ENCODE results near the gene UCN3.

The UCN3 gene

GRCh38 chr10:5364890-5365338 is at the start of gene UCN3:
Gene UCN3 (plus strand): TSS chr10:5364966. CDS start chr10:5373721, 8,755 bp downstream.
- no peak for DNase-seq

- no peak for DNase-seq
Observed at GRCh38 chr10:5317547-5318107, 47.1 kb upstream of the UCN3 start.

GRCh38 chr10:5318148-5318547 is 46.6 kb upstream of the UCN3 start:
- DNase-seq = no peak

GRCh38 chr10:5319863-5320262 is 44.9 kb upstream of the UCN3 start:
- no peak for DNase-seq

- no peak for DNase-seq
Observed at GRCh38 chr10:5321273-5321672, 43.5 kb upstream of the UCN3 start.

GRCh38 chr10:5323446-5323845 is 41.3 kb upstream of the UCN3 start:
- DNase-seq = no peak

GRCh38 chr10:5325076-5325475 is 39.7 kb upstream of the UCN3 start:
- DNase-seq = no peak

GRCh38 chr10:5334196-5334880 is 30.4 kb upstream of the UCN3 start:
- no peak for DNase-seq

GRCh38 chr10:5338010-5338409 is 26.8 kb upstream of the UCN3 start:
- no peak for DNase-seq

GRCh38 chr10:5343092-5343491 is 21.7 kb upstream of the UCN3 start:
- no peak for DNase-seq

- no peak for DNase-seq
Observed at GRCh38 chr10:5343561-5343960, 21.2 kb upstream of the UCN3 start.

- DNase-seq = no peak
Observed at GRCh38 chr10:5343979-5344378, 20.8 kb upstream of the UCN3 start.

- DNase-seq = no peak
Observed at GRCh38 chr10:5344746-5345145, 20.0 kb upstream of the UCN3 start.

GRCh38 chr10:5346881-5347280 is 17.9 kb upstream of the UCN3 start:
- DNase-seq = no peak

- no peak for DNase-seq
Observed at GRCh38 chr10:5349362-5349761, 15.4 kb upstream of the UCN3 start.

- no peak for DNase-seq
Observed at GRCh38 chr10:5354068-5354467, 10.7 kb upstream of the UCN3 start.

GRCh38 chr10:5355594-5356301 is 9.0 kb upstream of the UCN3 start:
- DNase-seq = no peak

- no peak for DNase-seq
Observed at GRCh38 chr10:5356302-5356763, 8.4 kb upstream of the UCN3 start.

- DNase-seq = no peak
Observed at GRCh38 chr10:5360318-5360915, 4.3 kb upstream of the UCN3 start.

GRCh38 chr10:5361966-5362365 is 2.8 kb upstream of the UCN3 start:
- DNase-seq = no peak

GRCh38 chr10:5362873-5363272 is 1.9 kb upstream of the UCN3 start:
- no peak for DNase-seq

GRCh38 chr10:5364374-5364773 is 392 bp upstream of the UCN3 start:
- DNase-seq = no peak

GRCh38 chr10:5365928-5366327 is 1.2 kb downstream of the UCN3 start:
- DNase-seq = no peak
